PC-3 (cell line): ENCODE measurements around the gene ZNF350.
"Not testable (repeated sequence)": the region's sequence is repeated elsewhere in the genome, so short reads cannot be mapped to it uniquely, and the experiment has no call there.

Experiments used
- CTCF ChIP-seq: fragments of 300-600 bp; sonication (generic); conservative IDR thresholded peaks from 2 replicates; pipeline ENCODE4 v1.5.1; 2017; ENCODE audit warnings: antibody characterized with exemption, low read depth, mild to moderate bottlenecking, low read length
- EZH2 ChIP-seq: fragments of 300-600 bp; sonication (generic); IDR thresholded peaks from one replicate; pipeline ENCODE4 v1.6.1; 2017; ENCODE audit warnings: antibody characterized with exemption, mild to moderate bottlenecking, low read length; ENCODE audit not compliant: unreplicated experiment

DNA sequence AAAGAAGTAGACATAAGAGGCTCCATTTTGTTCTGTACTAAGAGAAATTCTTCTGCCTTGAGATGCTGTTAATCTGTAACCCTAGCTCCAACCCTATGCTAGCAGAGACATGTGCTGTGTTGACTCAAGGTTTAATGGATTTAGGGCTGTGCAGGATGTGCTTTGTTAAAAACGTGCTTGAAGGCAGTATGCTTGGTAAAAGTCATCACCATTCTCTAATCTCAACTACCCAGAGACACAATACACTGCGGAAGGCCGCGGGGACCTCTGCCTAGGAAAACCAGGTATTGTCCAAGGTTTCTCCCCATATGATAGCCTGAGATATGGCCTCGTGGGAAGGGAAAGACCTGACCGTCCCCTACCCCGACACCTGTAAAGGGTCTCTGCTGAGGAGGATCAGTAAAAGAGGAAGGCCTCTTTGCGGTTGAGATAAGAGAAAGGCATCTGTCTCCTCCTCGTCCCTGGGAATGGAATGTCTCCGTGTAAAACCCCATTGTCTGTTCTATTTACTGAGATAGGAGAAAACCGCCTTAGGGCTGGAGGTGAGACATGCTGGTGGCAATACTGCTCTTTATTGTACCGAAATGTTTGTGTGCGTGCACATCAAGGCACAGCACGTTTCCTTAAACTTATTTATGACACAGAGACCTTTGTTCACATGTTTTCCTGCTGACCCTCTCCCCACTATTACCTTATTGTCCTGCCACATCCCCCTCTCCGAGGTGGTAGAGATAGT, 39.8 kb upstream of the ZNF350 start:
- not testable (repeated sequence) for TF ChIP-seq CTCF, EZH2
